Measurements from ENCODE around the gene CDC34.

Gene CDC34

GRCh38 chr19:575527-576506 lies 44.3 kb downstream of the CDC34 start:
- no peak for DNase-seq
- Histone ChIP-seq H3K36me3 (ENCODE audit: insufficient read depth, low read length) (peaks cover 52% of the 10 kb centered on the region), H3K4me1 (ENCODE audit: insufficient read depth, low read length) (peaks cover 35% of the 10 kb centered on the region), H3K4me2 (ENCODE audit: insufficient read depth, low read length) (peak overlapping the region; percentile 72; the same call in 1 of the 2 replicates), H4K20me1 (ENCODE audit: insufficient read depth, low read length) (peaks cover 73% of the 10 kb centered on the region), H3K27ac (ENCODE audit: low read length) (no peak overlapping the region), H2AFZ (ENCODE audit: low read depth, low read length) (no peak overlapping the region), H3K9me3 (ENCODE audit: insufficient read depth, low read length, severe bottlenecking) (no peaks in the 10 kb centered on the region), H3K79me2 (ENCODE audit: insufficient read depth, low read length) (peaks cover 82% of the 10 kb centered on the region), H3K4me3 (ENCODE audit: low read depth in 1 of 2, low read length in 2 of 2) (no peak overlapping the region), H3K9ac (ENCODE audit: low read depth, low read length) (no peak overlapping the region), H3K27me3 (ENCODE audit: insufficient read depth, low read length, poor library complexity) (no peaks in the 10 kb centered on the region)
- ATAC-seq (ENCODE audit: insufficient read depth, low read depth) = no peak
- TF ChIP-seq EZH2 (IDR thresholded peaks at IDR 0.05; ENCODE audit: borderline replicate concordance, low read depth, low read length, severe bottlenecking) (no peak), CTCF (IDR thresholded peaks at IDR 0.05; ENCODE audit: borderline replicate concordance, extremely low read depth, low read length, poor library complexity, severe bottlenecking) (no peak)

DNA sequence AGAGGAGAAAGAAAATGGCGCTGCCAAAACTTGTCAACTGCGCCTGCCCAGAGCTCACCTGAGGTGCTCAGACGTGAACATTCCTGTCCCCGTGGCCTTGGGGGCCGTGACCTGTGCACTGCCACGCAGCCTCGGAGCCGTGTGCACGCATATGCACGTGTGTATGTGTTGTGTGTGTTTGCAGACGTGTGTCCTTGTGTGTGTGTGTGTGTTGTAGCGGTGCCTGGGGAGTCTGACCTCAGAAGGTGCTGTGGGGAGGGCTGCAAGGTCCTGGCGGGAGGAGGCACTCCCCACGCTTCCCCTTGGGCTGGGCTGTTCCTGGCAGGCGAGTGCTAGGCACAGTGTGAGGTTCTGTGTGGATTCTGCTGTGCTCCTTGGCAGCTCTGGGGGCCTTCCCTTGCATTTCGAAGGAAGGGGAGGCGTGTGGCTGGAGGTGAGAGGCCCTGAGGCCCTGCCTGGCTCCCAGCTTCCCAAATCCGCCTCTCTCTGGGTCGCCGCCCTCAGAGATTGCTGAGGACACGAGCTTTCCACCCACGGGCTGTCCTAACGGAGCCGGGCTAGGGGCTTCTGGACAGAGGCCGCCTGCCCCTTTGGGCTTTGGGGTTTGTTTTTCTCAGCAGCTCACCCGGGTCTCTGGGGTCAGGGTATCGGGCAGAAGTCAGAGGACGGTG lies 45.3 kb downstream of the CDC34 start:
- Histone ChIP-seq H3K36me3 (ENCODE audit: insufficient read depth, low read length) (peaks cover 61% of the 10 kb centered on the region), H3K4me3 (ENCODE audit: low read depth in 1 of 2, low read length in 2 of 2) (no peak overlapping the region), H3K79me2 (ENCODE audit: insufficient read depth, low read length) (peaks cover 85% of the 10 kb centered on the region), H3K4me2 (ENCODE audit: insufficient read depth, low read length) (peak overlapping the region; percentile 1; the same call in 1 of the 2 replicates), H2AFZ (ENCODE audit: low read depth, low read length) (no peak overlapping the region), H3K27me3 (ENCODE audit: insufficient read depth, low read length, poor library complexity) (no peaks in the 10 kb centered on the region), H4K20me1 (ENCODE audit: insufficient read depth, low read length) (peaks cover 82% of the 10 kb centered on the region), H3K9ac (ENCODE audit: low read depth, low read length) (no peak overlapping the region), H3K4me1 (ENCODE audit: insufficient read depth, low read length) (peaks cover 31% of the 10 kb centered on the region), H3K27ac (ENCODE audit: low read length) (no peak overlapping the region), H3K9me3 (ENCODE audit: insufficient read depth, low read length, severe bottlenecking) (no peaks in the 10 kb centered on the region)
- TF ChIP-seq CTCF (IDR thresholded peaks at IDR 0.05; ENCODE audit: borderline replicate concordance, extremely low read depth, low read length, poor library complexity, severe bottlenecking) (no peak), EZH2 (IDR thresholded peaks at IDR 0.05; ENCODE audit: borderline replicate concordance, low read depth, low read length, severe bottlenecking) (no peak)
- ATAC-seq (ENCODE audit: insufficient read depth, low read depth) (no peak), DNase-seq (no peak)

DNA sequence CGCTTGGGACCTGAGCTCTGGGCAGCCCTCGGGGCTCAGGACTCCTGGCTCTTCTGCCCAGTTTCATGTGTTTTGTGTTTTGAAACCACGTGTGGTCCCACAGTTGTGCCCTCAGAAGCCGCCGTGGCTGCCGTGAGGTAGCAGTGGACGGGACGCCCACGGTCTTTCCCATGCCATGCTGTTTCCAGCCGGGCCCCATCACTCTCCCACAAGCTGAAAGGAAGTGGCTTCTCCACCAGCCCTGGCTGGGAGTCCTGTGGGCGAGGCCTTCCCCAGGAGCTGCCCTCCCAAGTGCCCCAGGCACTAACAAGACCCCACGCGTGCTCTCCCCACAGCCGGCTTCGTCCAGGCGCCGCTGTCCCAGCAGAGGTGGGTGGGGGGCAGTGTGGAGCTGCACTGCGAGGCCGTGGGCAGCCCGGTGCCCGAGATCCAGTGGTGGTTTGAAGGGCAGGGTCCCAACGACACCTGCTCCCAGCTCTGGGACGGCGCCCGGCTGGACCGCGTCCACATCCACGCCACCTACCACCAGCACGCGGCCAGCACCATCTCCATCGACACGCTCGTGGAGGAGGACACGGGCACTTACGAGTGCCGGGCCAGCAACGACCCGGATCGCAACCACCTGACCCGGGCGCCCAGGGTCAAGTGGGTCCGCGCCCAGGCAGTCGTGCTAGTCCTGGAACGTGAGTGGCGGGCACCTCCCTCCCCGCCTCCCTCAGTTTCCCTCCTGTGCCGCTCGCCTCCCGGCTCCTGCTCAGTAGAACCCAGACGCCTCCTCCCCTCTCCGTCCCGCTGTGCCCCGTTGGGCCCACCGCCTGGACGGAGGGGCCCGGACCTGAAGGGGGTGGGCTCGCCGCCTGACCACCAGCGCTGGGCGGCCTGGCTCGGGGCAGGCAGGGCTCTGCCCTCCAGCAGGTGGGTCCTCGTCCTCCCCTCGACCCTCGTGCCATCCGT lies 46.2 kb downstream of the CDC34 start:
- peaks cover 31% of the 10 kb centered on the region for H3K4me1 ChIP-seq (ENCODE audit: insufficient read depth, low read length)
- peaks cover 68% of the 10 kb centered on the region for H3K36me3 ChIP-seq (ENCODE audit: insufficient read depth, low read length)
- H3K79me2 ChIP-seq (ENCODE audit: insufficient read depth, low read length) = peaks cover 81% of the 10 kb centered on the region
- H3K4me3 ChIP-seq (ENCODE audit: low read depth in 1 of 2, low read length in 2 of 2) = no peak overlapping the region
- H3K4me2 ChIP-seq (ENCODE audit: insufficient read depth, low read length) = no peak overlapping the region
- no peak overlapping the region for H3K27ac ChIP-seq (ENCODE audit: low read length)
- no peaks in the 10 kb centered on the region for H3K27me3 ChIP-seq (ENCODE audit: insufficient read depth, low read length, poor library complexity)
- ATAC-seq (ENCODE audit: insufficient read depth, low read depth) = no peak
- H2AFZ ChIP-seq (ENCODE audit: low read depth, low read length) = no peak overlapping the region
- no peak overlapping the region for H3K9ac ChIP-seq (ENCODE audit: low read depth, low read length)
- peak; percentile 23 for TF ChIP-seq CTCF (IDR thresholded peaks at IDR 0.05; ENCODE audit: borderline replicate concordance, extremely low read depth, low read length, poor library complexity, severe bottlenecking)
- no peak for TF ChIP-seq EZH2 (IDR thresholded peaks at IDR 0.05; ENCODE audit: borderline replicate concordance, low read depth, low read length, severe bottlenecking)
- no peaks in the 10 kb centered on the region for H3K9me3 ChIP-seq (ENCODE audit: insufficient read depth, low read length, severe bottlenecking)
- DNase-seq = no peak
- peaks cover 86% of the 10 kb centered on the region for H4K20me1 ChIP-seq (ENCODE audit: insufficient read depth, low read length)

All from DND-41 (cell line).